ENCODE measurements around the gene CMBL.

DNA sequence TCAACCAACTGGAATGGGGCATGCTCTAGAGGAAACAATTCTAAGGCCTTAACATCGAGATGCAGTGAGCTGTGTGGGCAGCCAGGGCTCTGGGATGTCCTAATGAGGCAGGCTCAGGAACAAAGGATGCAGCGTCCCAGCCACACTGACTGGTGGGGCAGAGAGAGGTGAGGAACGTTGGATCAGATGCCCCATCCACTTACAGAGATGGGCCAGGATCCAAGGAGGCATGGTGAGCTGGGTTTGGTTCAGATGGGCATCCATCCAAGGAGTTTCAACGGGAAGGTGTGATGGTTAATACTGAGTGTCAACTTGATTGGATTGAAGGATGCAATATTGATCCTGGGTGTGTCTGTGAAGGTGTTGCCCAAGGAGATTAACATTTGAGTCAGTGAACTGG, 30.3 kb upstream of the CMBL start:
- TF ChIP-seq CTCF (IDR thresholded peaks at IDR 0.05; ENCODE audit: low read depth, low read length, poor library complexity, severe bottlenecking) (no peak), EZH2phosphoT487 (IDR thresholded peaks at IDR 0.05; ENCODE audit: borderline replicate concordance, low read length) (no peak)

Data from DOHH2 (cell line).